ENCODE data around the gene ATF3.

DNA sequence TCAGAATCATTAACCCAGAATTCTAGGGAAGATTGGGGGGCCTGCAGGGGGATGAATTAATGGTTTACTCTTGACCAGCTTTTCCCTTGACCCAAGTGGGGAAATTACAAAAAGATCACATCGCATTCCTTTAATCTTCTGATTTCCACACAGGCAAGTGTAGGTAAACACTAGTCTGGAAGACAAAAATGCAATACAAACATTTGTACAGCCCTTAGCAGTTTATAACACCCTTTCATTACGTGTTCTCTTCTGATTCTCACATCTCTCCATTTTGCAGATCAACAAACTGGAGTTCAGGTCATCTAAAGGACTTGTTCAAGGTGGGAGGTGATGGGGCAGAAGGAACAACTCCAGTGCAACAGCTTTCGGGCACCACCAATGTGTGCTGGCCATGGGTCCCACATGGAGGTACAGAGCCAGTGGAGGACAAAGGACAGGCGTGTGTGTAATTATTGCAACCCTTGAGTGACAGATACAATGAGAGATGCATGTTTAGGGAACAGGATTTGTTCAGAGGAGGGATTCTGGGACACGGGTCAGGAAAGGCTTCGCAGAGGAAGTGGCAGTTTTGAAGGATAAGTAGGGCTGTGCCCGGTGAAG is 20.4 kb downstream of the ATF3 start:
- no peak for TF ChIP-seq POLR2A (IDR thresholded peaks at IDR 0.05)
- TF ChIP-seq, protein P1, sequence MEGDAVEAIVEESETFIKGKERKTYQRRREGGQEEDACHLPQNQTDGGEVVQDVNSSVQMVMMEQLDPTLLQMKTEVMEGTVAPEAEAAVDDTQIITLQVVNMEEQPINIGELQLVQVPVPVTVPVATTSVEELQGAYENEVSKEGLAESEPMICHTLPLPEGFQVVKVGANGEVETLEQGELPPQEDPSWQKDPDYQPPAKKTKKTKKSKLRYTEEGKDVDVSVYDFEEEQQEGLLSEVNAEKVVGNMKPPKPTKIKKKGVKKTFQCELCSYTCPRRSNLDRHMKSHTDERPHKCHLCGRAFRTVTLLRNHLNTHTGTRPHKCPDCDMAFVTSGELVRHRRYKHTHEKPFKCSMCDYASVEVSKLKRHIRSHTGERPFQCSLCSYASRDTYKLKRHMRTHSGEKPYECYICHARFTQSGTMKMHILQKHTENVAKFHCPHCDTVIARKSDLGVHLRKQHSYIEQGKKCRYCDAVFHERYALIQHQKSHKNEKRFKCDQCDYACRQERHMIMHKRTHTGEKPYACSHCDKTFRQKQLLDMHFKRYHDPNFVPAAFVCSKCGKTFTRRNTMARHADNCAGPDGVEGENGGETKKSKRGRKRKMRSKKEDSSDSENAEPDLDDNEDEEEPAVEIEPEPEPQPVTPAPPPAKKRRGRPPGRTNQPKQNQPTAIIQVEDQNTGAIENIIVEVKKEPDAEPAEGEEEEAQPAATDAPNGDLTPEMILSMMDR (IDR thresholded peaks at IDR 0.05): no peak

Data from uterus (tissue), 2 donors.